Effector memory CD8-positive, alpha-beta T cell (primary cell): Measurements from ENCODE around the gene SEMA5B.

Experiments
- ATAC-seq: fragments of 150-1000 bp; cut with Tn5 transposase; replicated peaks from 2 replicates; pipeline ENCODE4 v1.10.0; 2021; ENCODE audit warnings: mild to moderate bottlenecking, moderate library complexity
- DNase-seq, 3 experiments: peaks; one replicate each; pipeline ENCODE4 v3.0.0; 2021
- H3K27ac Mint-ChIP-seq, 2 donors: one replicate each; pipeline ENCODE4 v1.8.0; 2022; ENCODE audit warnings: mild to moderate bottlenecking in 2 of 2, mixed read lengths in 2 of 2, moderate library complexity in 2 of 2
- H3K27me3 Mint-ChIP-seq, 2 donors: one replicate each; pipeline ENCODE4 v1.8.0; 2022; ENCODE audit warnings: mixed read lengths in 2 of 2
- H3K36me3 Mint-ChIP-seq: one replicate; pipeline ENCODE4 v1.8.0; 2022; ENCODE audit warnings: mild to moderate bottlenecking, moderate library complexity, mixed read lengths; ENCODE audit not compliant: insufficient read depth
- H3K4me1 Mint-ChIP-seq, 2 donors: one replicate each; pipeline ENCODE4 v1.8.0; 2022; ENCODE audit warnings: low read depth in 2 of 2, mixed read lengths in 2 of 2
- H3K4me3 Mint-ChIP-seq, 2 donors: one replicate each; pipeline ENCODE4 v1.8.0; 2022; ENCODE audit warnings: mild to moderate bottlenecking in 2 of 2, mixed read lengths in 2 of 2, moderate library complexity in 2 of 2
- H3K9me3 Mint-ChIP-seq, 2 donors: one replicate each; pipeline ENCODE4 v1.8.0; 2022; ENCODE audit warnings: mixed read lengths in 2 of 2

Gene SEMA5B

DNA sequence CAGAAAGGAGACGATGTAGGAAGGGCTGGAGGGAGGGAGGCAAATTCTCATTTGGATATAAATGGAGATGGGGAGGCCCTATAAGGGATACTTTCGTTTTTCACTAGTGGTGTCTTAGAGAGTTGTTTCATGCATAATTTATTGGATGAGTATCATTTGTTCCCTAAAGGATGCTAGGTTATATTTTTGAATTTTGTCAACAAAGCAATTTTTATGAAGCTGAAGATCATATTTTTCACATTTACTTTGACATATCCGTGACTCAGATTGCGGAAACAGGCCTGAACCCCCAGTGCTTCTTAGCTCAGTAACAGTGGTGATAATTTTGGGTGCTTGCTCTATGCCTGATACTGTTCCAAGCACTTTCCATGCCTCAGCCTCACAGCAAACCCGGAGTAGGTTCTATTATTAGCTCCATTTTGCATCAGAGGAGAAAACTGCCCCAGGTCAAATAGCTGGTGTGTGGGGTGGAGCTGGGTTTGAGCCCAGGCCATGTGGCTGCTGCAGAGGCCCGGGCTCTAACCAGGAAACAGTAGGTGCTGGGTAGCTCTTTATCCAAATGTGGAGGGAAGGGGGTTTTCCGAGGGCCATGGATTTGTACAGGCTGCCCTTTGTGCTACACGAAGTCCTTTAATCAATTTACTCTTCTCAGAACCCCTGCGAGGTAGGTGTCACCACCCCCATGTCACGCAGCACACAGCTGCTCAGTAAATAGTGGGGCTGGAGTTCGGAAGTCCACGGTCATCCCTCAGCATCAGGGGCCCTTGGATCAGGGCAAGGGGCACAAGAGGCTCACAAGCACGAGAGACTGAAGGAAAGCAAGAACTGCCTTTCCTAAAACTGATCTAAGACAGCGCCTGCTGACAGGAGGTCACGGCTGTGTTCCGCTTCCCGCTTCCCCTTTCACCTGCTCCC, 133.6 kb downstream of the SEMA5B start:
- H3K4me3 Mint-ChIP-seq, result peak overlapping the region in 1 of 2 donors; percentile 40
- peaks cover 9 to 15% of the 10 kb centered on the region in 2 donors for H3K4me1 Mint-ChIP-seq
- no peak overlapping the region for H3K27ac Mint-ChIP-seq
- H3K9me3 Mint-ChIP-seq, result no peaks in the 10 kb centered on the region
- peaks cover 14 to 16% of the 10 kb centered on the region in 2 donors for H3K27me3 Mint-ChIP-seq
- DNase-seq (no peak), ATAC-seq (no peak)
- no peaks in the 10 kb centered on the region for H3K36me3 Mint-ChIP-seq

GRCh38 chr3:122893282-122893681, 134.3 kb downstream of the SEMA5B start:
- H3K9me3 Mint-ChIP-seq, result no peaks in the 10 kb centered on the region
- ATAC-seq, result peak; percentile 69
- no peak overlapping the region for H3K27ac Mint-ChIP-seq
- H3K4me3 Mint-ChIP-seq, result peak overlapping the region in 1 of 2 donors; percentile 40
- H3K27me3 Mint-ChIP-seq, result peaks cover 8 to 9% of the 10 kb centered on the region in 2 donors
- no peaks in the 10 kb centered on the region for H3K36me3 Mint-ChIP-seq
- peaks cover 9 to 15% of the 10 kb centered on the region in 2 donors for H3K4me1 Mint-ChIP-seq
- DNase-seq, result no peak

GRCh38 chr3:122892118-122892960, 135.2 kb downstream of the SEMA5B start:
- no peak for ATAC-seq
- Mint-ChIP-seq H3K9me3 (no peaks in the 10 kb centered on the region), H3K27ac (no peak overlapping the region), H3K27me3 (peaks cover 6 to 7% of the 10 kb centered on the region in 2 donors), H3K36me3 (no peaks in the 10 kb centered on the region), H3K4me1 (peaks cover 9 to 15% of the 10 kb centered on the region in 2 donors), H3K4me3 (no peak overlapping the region)
- no peak for DNase-seq

- ATAC-seq (no peak), DNase-seq (no peak)
- Mint-ChIP-seq H3K27ac (no peak overlapping the region), H3K9me3 (no peaks in the 10 kb centered on the region), H3K27me3 (no peaks in the 10 kb centered on the region), H3K4me3 (no peak overlapping the region), H3K36me3 (no peaks in the 10 kb centered on the region), H3K4me1 (peaks cover 9 to 15% of the 10 kb centered on the region in 2 donors)
These were observed 136.8 kb downstream of the SEMA5B start for GRCh38 chr3:122890720-122891220.

DNA sequence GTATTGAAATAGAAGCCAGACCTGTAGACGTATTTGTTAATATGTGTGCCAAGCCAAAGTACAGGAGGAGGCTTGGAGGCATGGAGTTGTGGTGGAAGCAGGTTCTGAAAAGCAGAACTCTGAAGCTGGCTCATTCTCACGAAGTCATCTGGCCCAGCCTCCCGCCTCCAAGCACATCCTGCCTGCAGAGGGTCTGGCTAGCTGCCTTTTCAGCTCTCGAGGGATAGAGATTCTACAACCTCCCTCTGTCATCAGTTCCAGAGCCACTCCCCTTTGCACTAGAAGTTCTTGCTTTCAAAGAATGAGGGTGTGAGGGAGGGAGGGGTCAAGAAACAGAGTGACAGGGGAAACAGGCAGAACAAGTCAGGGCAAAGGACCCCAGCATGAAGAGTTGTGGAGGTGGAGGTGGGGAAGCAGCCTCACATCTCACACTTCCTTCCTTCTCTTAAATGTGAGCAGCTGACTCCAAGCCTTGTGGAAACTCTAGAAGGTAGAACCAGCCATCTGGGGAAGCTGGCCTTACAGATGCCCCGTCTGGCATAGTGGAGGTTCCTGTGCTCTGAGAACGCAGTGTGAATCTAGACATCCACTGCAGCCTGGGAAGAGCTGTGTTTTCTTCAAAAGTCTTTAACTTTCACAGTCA, 137.4 kb downstream of the SEMA5B start:
- Mint-ChIP-seq H3K9me3 (no peaks in the 10 kb centered on the region), H3K4me1 (peaks cover 9 to 15% of the 10 kb centered on the region in 2 donors), H3K27ac (no peak overlapping the region), H3K27me3 (no peaks in the 10 kb centered on the region), H3K4me3 (no peak overlapping the region), H3K36me3 (no peaks in the 10 kb centered on the region)
- ATAC-seq, result no peak
- no peak for DNase-seq

- DNase-seq, result no peak
- H3K36me3 Mint-ChIP-seq, result no peaks in the 10 kb centered on the region
- peaks cover 0 to 4% of the 10 kb centered on the region in 2 donors for H3K4me1 Mint-ChIP-seq
- no peak overlapping the region for H3K27ac Mint-ChIP-seq
- ATAC-seq, result no peak
- H3K4me3 Mint-ChIP-seq, result no peak overlapping the region
- H3K9me3 Mint-ChIP-seq, result no peaks in the 10 kb centered on the region
- no peaks in the 10 kb centered on the region for H3K27me3 Mint-ChIP-seq
These were observed 140.6 kb downstream of the SEMA5B start for GRCh38 chr3:122886946-122887345.

GRCh38 chr3:122886251-122886650, 141.3 kb downstream of the SEMA5B start:
- DNase-seq, result no peak
- no peak for ATAC-seq
- H3K27me3 Mint-ChIP-seq, result no peaks in the 10 kb centered on the region
- no peak overlapping the region for H3K27ac Mint-ChIP-seq
- H3K4me1 Mint-ChIP-seq, result peaks cover 0 to 4% of the 10 kb centered on the region in 2 donors
- H3K4me3 Mint-ChIP-seq, result no peak overlapping the region
- H3K36me3 Mint-ChIP-seq, result no peaks in the 10 kb centered on the region
- H3K9me3 Mint-ChIP-seq, result no peaks in the 10 kb centered on the region

DNA sequence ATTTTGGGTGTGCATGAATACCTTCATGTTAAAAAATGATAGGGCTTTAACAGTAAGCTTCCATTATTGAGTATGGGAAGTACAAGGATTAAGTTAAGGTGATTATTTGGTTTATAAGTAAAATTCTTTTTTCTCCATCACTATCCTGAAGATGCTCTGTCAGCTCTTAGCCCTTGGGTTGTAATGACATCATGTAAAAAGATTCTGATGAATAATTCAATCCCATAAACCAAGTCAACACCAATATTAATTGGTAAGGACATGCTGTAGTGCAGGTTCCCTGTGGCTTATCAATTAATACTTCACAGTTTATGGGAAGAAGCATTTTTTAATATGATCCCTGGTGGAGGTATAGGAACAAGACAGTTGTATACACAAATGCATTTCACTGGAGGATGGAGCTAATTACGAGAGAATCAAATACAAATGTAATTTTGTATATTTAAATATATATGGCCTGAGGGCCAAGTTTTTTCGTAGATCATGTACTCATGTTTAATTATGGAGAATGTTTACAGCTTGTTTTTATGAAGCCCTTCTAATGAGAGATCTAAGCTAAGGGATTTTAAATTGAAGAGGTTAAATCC, 145.1 kb downstream of the SEMA5B start:
- Mint-ChIP-seq H3K36me3 (no peaks in the 10 kb centered on the region), H3K4me3 (no peak overlapping the region), H3K9me3 (no peaks in the 10 kb centered on the region), H3K4me1 (no peaks in the 10 kb centered on the region), H3K27ac (no peak overlapping the region), H3K27me3 (no peaks in the 10 kb centered on the region)
- DNase-seq (no peak), ATAC-seq (no peak)

GRCh38 chr3:122880624-122881023, 146.9 kb downstream of the SEMA5B start:
- H3K27ac Mint-ChIP-seq, result no peak overlapping the region
- H3K9me3 Mint-ChIP-seq, result no peaks in the 10 kb centered on the region
- ATAC-seq (no peak), DNase-seq (no peak)
- no peaks in the 10 kb centered on the region for H3K36me3 Mint-ChIP-seq
- no peaks in the 10 kb centered on the region for H3K27me3 Mint-ChIP-seq
- H3K4me3 Mint-ChIP-seq, result no peak overlapping the region
- peaks cover 6 to 7% of the 10 kb centered on the region in 2 donors for H3K4me1 Mint-ChIP-seq

- Mint-ChIP-seq H3K27ac (no peak overlapping the region), H3K27me3 (no peaks in the 10 kb centered on the region), H3K36me3 (no peaks in the 10 kb centered on the region), H3K4me3 (no peak overlapping the region), H3K9me3 (no peaks in the 10 kb centered on the region), H3K4me1 (peaks cover 11% of the 10 kb centered on the region in 2 donors)
- ATAC-seq (no peak), DNase-seq (no peak)
These were observed 147.4 kb downstream of the SEMA5B start for GRCh38 chr3:122880173-122880572.

DNA sequence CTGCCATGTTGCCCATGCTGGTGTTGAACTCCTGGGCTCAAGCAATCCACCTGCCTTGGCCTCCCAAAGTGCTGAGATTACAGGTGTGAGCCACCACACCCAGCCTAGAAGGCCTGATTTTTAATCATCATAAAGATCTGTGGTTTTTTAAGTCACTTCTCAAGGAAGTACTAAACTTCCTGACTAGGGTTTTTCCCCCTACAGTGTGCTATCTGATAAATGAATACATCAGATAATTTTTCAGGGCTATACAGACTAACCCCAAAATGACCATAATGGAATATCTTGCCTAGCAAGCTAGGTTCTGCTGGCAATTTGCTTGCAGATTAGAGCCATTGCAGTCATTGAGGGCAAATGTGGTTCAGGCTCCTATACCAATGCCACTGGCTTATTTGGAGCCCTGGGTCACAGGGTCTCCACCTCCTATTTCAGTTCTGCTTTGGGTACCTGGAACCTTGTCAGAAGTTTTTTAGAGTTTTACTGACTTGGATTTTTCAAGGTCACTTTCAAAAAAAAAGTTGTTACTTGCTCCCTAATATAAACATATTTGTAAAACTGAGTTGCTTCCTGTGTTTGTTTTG, 151.9 kb downstream of the SEMA5B start:
- DNase-seq, result no peak
- peaks cover 11 to 14% of the 10 kb centered on the region in 2 donors for H3K4me1 Mint-ChIP-seq
- ATAC-seq, result peak; percentile 56
- H3K36me3 Mint-ChIP-seq, result no peaks in the 10 kb centered on the region
- H3K27ac Mint-ChIP-seq, result peak overlapping the region in 1 of 2 donors; percentile 16
- peaks cover 0 to 2% of the 10 kb centered on the region in 2 donors for H3K9me3 Mint-ChIP-seq
- no peak overlapping the region for H3K4me3 Mint-ChIP-seq
- H3K27me3 Mint-ChIP-seq, result no peaks in the 10 kb centered on the region

DNA sequence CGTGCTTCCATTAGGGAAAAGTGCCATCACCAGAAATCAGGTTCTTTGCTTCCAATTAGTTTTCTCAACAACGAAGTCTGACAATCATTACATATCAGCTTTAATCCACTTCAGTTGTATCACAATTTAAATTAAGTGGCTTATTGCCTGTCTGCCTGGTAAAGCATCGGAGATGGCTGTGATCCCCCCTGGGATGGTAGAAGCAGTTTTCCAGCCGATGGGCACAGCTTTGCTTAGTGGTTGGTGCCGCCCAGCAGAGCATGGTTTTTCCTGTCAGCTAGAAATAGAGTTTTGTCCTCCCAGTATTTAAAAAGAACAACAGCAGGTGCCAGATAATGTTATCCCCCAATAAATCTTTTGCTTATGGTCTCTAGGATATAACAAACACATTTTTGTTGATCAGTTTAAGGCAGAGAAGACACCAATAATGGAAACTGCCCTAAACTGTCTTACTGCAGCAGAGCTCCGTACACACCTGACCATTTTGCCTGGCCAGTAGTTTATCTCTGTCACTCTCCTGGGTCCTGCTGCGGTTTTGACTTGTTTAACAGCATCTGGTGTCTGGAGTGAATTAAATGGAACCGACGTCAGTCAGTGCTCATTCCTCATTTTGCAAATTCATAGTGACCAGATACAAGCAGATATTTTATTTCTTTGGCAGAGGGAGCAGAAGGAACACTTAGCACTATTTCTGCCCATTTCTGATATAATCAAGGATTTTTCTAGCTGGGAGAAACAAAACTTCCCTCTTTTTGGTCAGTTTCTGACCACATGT, 153.6 kb downstream of the SEMA5B start:
- Mint-ChIP-seq H3K36me3 (no peaks in the 10 kb centered on the region), H3K4me3 (no peak overlapping the region), H3K4me1 (peaks cover 11 to 14% of the 10 kb centered on the region in 2 donors), H3K27me3 (no peaks in the 10 kb centered on the region), H3K9me3 (peaks cover 0 to 2% of the 10 kb centered on the region in 2 donors), H3K27ac (no peak overlapping the region)
- ATAC-seq (no peak), DNase-seq (no peak)
